Esophagus squamous epithelium (tissue), 4 donors: ENCODE results near the gene RGS3.

Experiments
- POLR2A ChIP-seq, 4 donors: fragments of 450-650 bp; IDR thresholded peaks; one replicate each; pipeline ENCODE4 v1.6.1; 2017; ENCODE audit warnings: antibody characterized with exemption in 4 of 4, mild to moderate bottlenecking in 4 of 4, moderate library complexity in 3 of 4
- TF ChIP-seq, protein P1 (sequence below), 6 experiments: fragments of 450-650 bp in 4 of 6; fragments of 200-600 bp in 2 of 6; sonication (generic) in 2 of 6; IDR thresholded peaks; one replicate each; pipeline ENCODE4 v1.5.1; 2016 to 2019; ENCODE audit warnings: antibody characterized with exemption in 6 of 6, mild to moderate bottlenecking in 4 of 6, moderate library complexity in 4 of 6

- TF ChIP-seq, protein P1, sequence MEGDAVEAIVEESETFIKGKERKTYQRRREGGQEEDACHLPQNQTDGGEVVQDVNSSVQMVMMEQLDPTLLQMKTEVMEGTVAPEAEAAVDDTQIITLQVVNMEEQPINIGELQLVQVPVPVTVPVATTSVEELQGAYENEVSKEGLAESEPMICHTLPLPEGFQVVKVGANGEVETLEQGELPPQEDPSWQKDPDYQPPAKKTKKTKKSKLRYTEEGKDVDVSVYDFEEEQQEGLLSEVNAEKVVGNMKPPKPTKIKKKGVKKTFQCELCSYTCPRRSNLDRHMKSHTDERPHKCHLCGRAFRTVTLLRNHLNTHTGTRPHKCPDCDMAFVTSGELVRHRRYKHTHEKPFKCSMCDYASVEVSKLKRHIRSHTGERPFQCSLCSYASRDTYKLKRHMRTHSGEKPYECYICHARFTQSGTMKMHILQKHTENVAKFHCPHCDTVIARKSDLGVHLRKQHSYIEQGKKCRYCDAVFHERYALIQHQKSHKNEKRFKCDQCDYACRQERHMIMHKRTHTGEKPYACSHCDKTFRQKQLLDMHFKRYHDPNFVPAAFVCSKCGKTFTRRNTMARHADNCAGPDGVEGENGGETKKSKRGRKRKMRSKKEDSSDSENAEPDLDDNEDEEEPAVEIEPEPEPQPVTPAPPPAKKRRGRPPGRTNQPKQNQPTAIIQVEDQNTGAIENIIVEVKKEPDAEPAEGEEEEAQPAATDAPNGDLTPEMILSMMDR (IDR thresholded peaks at IDR 0.05): no peak
- TF ChIP-seq POLR2A (IDR thresholded peaks at IDR 0.05): no peak
Observed at GRCh38 chr9:113506090-113506589, 42.6 kb downstream of the RGS3 start.
